Common myeloid progenitor, CD34-positive (primary cell): Measurements from ENCODE around the gene OTULIN.

Source experiments
- CTCF ChIA-PET: fragments of 350-600 bp; sonication (Branson Sonifier 250); formaldehyde crosslinking; loops from one replicate; lab custom pipeline; 2021; ENCODE audit warnings: antibody characterized with exemption; lab: Charles Lee
- POLR2A ChIA-PET: fragments of 350-600 bp; sonication (Branson Sonifier 250); formaldehyde crosslinking; loops from one replicate; lab custom pipeline; 2021; ENCODE audit warnings: antibody characterized with exemption; lab: Charles Lee
- DNase-seq, 3 donors: peaks; one replicate each; pipeline versions ENCODE4 v3.0.0 to v3.0.0-alpha.2; 2013
- H3K27ac ChIP-seq, 2 experiments: 1 replicate in 1 of 2; 2 replicates in 1 of 2; pipeline ENCODE4 v1.7.0; 2013; ENCODE audit warnings: inconsistent platforms in 2 of 2, low read length in 2 of 2, mild to moderate bottlenecking in 2 of 2, low read depth in 1 of 2, moderate library complexity in 1 of 2; ENCODE audit not compliant: severe bottlenecking in 2 of 2, insufficient read depth in 1 of 2, poor library complexity in 1 of 2
- H3K27me3 ChIP-seq, 5 experiments: replicated peaks in 2 of 5; 1 replicate in 3 of 5; 2 replicates in 2 of 5; pipeline versions ENCODE4 v1.6.1 to v1.7.0; 2013; ENCODE audit warnings: low read length in 4 of 5, mild to moderate bottlenecking in 2 of 5, moderate library complexity in 2 of 5, inconsistent platforms in 1 of 5; ENCODE audit not compliant: insufficient read depth in 5 of 5, control insufficient read depth in 4 of 5
- H3K36me3 ChIP-seq, 4 experiments: 1 replicate in 2 of 4; 2 replicates in 2 of 4; pipeline versions ENCODE4 v1.6.1 to v1.7.0; 2013; ENCODE audit warnings: low read length in 3 of 4, control low read depth in 1 of 4, mild to moderate bottlenecking in 1 of 4; ENCODE audit not compliant: control insufficient read depth in 4 of 4, insufficient read depth in 4 of 4
- H3K4me1 ChIP-seq, 4 experiments: 1 replicate in 3 of 4; 2 replicates in 1 of 4; pipeline versions ENCODE4 v1.6.1 to v1.7.1; 2013; ENCODE audit warnings: low read length in 3 of 4, mild to moderate bottlenecking in 3 of 4, control low read depth in 1 of 4, inconsistent platforms in 1 of 4, moderate library complexity in 1 of 4; ENCODE audit not compliant: control insufficient read depth in 4 of 4, insufficient read depth in 4 of 4; ENCODE audit errors: control extremely low read depth in 1 of 4
- H3K4me3 ChIP-seq, 7 experiments: 1 replicate in 4 of 7; 2 replicates in 3 of 7; pipeline versions ENCODE4 v1.5.1 to v1.7.0; 2013; ENCODE audit warnings: mild to moderate bottlenecking in 7 of 7, low read length in 6 of 7, moderate library complexity in 6 of 7, inconsistent platforms in 2 of 7, low read depth in 2 of 7, control low read depth in 1 of 7; ENCODE audit not compliant: insufficient read depth in 4 of 7, control insufficient read depth in 1 of 7; ENCODE audit errors: extremely low read depth in 1 of 7
- H3K9me3 ChIP-seq, 5 experiments: 1 replicate in 4 of 5; 2 replicates in 1 of 5; pipeline versions ENCODE4 v1.6.1 to v1.7.1; 2013; ENCODE audit warnings: low read length in 4 of 5, mild to moderate bottlenecking in 2 of 5, inconsistent platforms in 1 of 5, low read depth in 1 of 5, moderate library complexity in 1 of 5; ENCODE audit not compliant: control insufficient read depth in 4 of 5, insufficient read depth in 2 of 5; ENCODE audit errors: control extremely low read depth in 1 of 5
- WGBS: methylation state at CpG from one replicate; pipeline ENCODE4 v1.1.5; 2013; ENCODE audit not compliant: insufficient coverage; 5-methylcytosine and 5-hydroxymethylcytosine counted together

The OTULIN gene

GRCh38 chr5:14699807-14700400, 35.4 kb downstream of the OTULIN start:
- no peak for DNase-seq
- Histone ChIP-seq H3K9me3 (no peaks in the 10 kb centered on the region), H3K36me3 (peaks cover 5 to 69% (median 23%) of the 10 kb centered on the region in 4 experiments), H3K27me3 (no peaks in the 10 kb centered on the region), H3K4me3 (no peak overlapping the region), H3K27ac (no peak overlapping the region), H3K4me1 (peaks cover 0 to 17% (median 7%) of the 10 kb centered on the region in 4 experiments)
- 95% methylated on average over 8 of the region's 8 CpGs for WGBS
- CTCF ChIA-PET: interaction anchor here (1.0 kb wide), 1 partner anchor 10 kb away, joined by 4 read pairs; no protein-coding TSS in a partner anchor
- POLR2A ChIA-PET: no interaction called here

- peaks cover 8 to 71% (median 24%) of the 10 kb centered on the region in 4 experiments for H3K36me3 ChIP-seq
- H3K4me3 ChIP-seq: no peak overlapping the region
- H3K9me3 ChIP-seq: no peaks in the 10 kb centered on the region
- ChIA-PET POLR2A (interaction anchor here (0.6 kb wide), 1 partner anchor 142 kb away, joined by 3 read pairs; no protein-coding TSS in a partner anchor), CTCF (interaction anchor here (1.0 to 3.4 kb wide), 5 partner anchors 11 to 28 kb away, joined by 3 to 12 read pairs (median 4); no protein-coding TSS in a partner anchor)
- WGBS: 58% methylated on average over 10 of the region's 13 CpGs
- peak; percentile 20 to 64 (median 50) for DNase-seq
- peaks cover 0 to 15% (median 7%) of the 10 kb centered on the region in 4 experiments for H3K4me1 ChIP-seq
- no peaks in the 10 kb centered on the region for H3K27me3 ChIP-seq
- H3K27ac ChIP-seq: no peak overlapping the region
Observed at GRCh38 chr5:14700478-14701436, 36.2 kb downstream of the OTULIN start.

- no peak for DNase-seq
- Histone ChIP-seq H3K27ac (no peak overlapping the region), H3K36me3 (peaks cover 8 to 67% (median 24%) of the 10 kb centered on the region in 4 experiments), H3K27me3 (no peaks in the 10 kb centered on the region), H3K4me3 (no peak overlapping the region), H3K4me1 (peaks cover 3 to 13% (median 11%) of the 10 kb centered on the region in 4 experiments), H3K9me3 (no peaks in the 10 kb centered on the region)
- ChIA-PET POLR2A (interaction anchor here (0.6 to 0.7 kb wide), 2 partner anchors 142 to 173 kb away, joined by 3 read pairs; no protein-coding TSS in a partner anchor), CTCF (interaction anchor here (1.0 to 3.4 kb wide), 5 partner anchors 16 to 27 kb away, joined by 3 to 12 read pairs (median 9); no protein-coding TSS in a partner anchor)
- 98% methylated on average over 10 of the region's 10 CpGs for WGBS
Observed at GRCh38 chr5:14701556-14701955, 37.0 kb downstream of the OTULIN start.

- no peak overlapping the region for H3K4me3 ChIP-seq
- no peak overlapping the region for H3K27ac ChIP-seq
- CTCF ChIA-PET: interaction anchor here (1.1 to 3.4 kb wide), 7 partner anchors 17 to 304 kb away, joined by 3 to 12 read pairs (median 3); no protein-coding TSS in a partner anchor
- H3K36me3 ChIP-seq: peaks cover 10 to 66% (median 20%) of the 10 kb centered on the region in 4 experiments
- 81% methylated on average over 9 of the region's 11 CpGs for WGBS
- H3K4me1 ChIP-seq: peaks cover 5 to 17% (median 14%) of the 10 kb centered on the region in 4 experiments
- peak in 2 of 3 donors; percentile 17 to 34 for DNase-seq
- POLR2A ChIA-PET: interaction anchor here (0.7 kb wide), 1 partner anchor 172 kb away, joined by 3 read pairs; no protein-coding TSS in a partner anchor
- no peaks in the 10 kb centered on the region for H3K9me3 ChIP-seq
- no peaks in the 10 kb centered on the region for H3K27me3 ChIP-seq
Observed at GRCh38 chr5:14702238-14702839, 37.8 kb downstream of the OTULIN start.

- Histone ChIP-seq H3K9me3 (no peaks in the 10 kb centered on the region), H3K27ac (no peak overlapping the region), H3K27me3 (no peaks in the 10 kb centered on the region), H3K4me1 (peaks cover 5 to 16% (median 14%) of the 10 kb centered on the region in 4 experiments), H3K36me3 (peaks cover 17 to 63% (median 29%) of the 10 kb centered on the region in 4 experiments), H3K4me3 (no peak overlapping the region)
- DNase-seq: no peak
- ChIA-PET CTCF (interaction anchor here (0.6 to 1.7 kb wide), 4 partner anchors 16 to 1048 kb away, joined by 3 to 9 read pairs (median 4); no protein-coding TSS in a partner anchor), POLR2A (no interaction called here)
- WGBS: 100% methylated on average over 6 of the region's 8 CpGs
Observed at GRCh38 chr5:14705556-14705955, 41.0 kb downstream of the OTULIN start.

GRCh38 chr5:14706615-14707021, 42.1 kb downstream of the OTULIN start:
- Histone ChIP-seq H3K27ac (no peak overlapping the region), H3K4me3 (no peak overlapping the region), H3K36me3 (peaks cover 17 to 69% (median 38%) of the 10 kb centered on the region in 4 experiments), H3K4me1 (peaks cover 5 to 8% (median 8%) of the 10 kb centered on the region in 4 experiments), H3K9me3 (no peaks in the 10 kb centered on the region), H3K27me3 (no peaks in the 10 kb centered on the region)
- ChIA-PET POLR2A (no interaction called here), CTCF (interaction anchor here (1.7 to 1.9 kb wide), 2 partner anchors 10 to 22 kb away, joined by 4 to 5 read pairs; no protein-coding TSS in a partner anchor)
- 55% methylated on average over 4 of the region's 6 CpGs for WGBS
- peak in 2 of 3 donors; percentile 28 to 43 for DNase-seq
